22Rv1 (cell line): ENCODE data around the gene PARD3.

ENCODE experiments used
- CTCF ChIP-seq: fragments of 450-650 bp; IDR thresholded peaks from 2 replicates; pipeline ENCODE4 v1.5.1; 2017; ENCODE audit warnings: mild to moderate bottlenecking
- ZFX ChIP-seq: fragments of 450-650 bp; IDR thresholded peaks from 2 replicates; pipeline ENCODE4 v1.6.1; 2017; ENCODE audit warnings: antibody characterized with exemption, borderline replicate concordance

GRCh38 chr10:34520510-34520909 is 294.6 kb downstream of the PARD3 start:
- TF ChIP-seq CTCF: no peak
- TF ChIP-seq ZFX: no peak
